Body of pancreas (tissue), 4 donors: ENCODE data around the gene DHX8.

ENCODE experiments used
- POLR2A ChIP-seq, 3 donors: fragments of 450-650 bp; IDR thresholded peaks; one replicate each; pipeline ENCODE4 v1.6.1; 2016; ENCODE audit warnings: antibody characterized with exemption in 3 of 3, mild to moderate bottlenecking in 2 of 3
- TF ChIP-seq, protein P1 (sequence below), 7 experiments: fragments of 450-650 bp in 4 of 7; fragments of 200-600 bp in 3 of 7; sonication (generic) in 3 of 7; IDR thresholded peaks; one replicate each; pipeline ENCODE4 v1.5.1; 2016 to 2019; ENCODE audit warnings: antibody characterized with exemption in 7 of 7

DNA sequence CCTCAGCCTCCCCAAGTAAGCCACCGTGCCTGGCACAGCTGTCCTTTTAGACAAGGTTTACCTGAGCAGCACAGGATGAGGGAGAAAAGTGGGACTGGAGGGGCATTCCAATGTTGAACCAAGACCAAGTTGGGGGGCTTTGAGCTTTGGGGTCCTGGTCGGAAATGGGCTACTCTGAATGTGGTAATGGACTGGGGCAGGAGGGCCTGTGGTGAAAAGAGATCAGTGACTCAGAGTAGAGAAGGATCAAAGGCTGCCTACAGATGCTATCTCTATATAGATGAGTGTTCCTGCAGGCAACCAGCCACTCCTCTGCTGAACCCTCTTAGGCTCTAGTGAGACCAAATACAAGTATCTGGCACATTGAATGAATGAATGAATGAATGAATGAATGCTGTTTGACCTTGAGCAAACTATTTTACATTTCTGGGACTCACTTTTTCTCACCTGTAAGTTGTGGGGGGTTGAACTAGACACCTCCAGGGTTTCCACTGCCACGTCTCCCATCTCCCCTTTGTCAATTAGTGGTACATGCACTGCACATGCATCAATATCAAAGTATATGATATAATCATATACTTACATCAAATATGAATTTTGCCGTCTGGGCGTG, 88.7 kb downstream of the DHX8 start:
- no peak for TF ChIP-seq POLR2A (IDR thresholded peaks at IDR 0.05)
- TF ChIP-seq, protein P1, sequence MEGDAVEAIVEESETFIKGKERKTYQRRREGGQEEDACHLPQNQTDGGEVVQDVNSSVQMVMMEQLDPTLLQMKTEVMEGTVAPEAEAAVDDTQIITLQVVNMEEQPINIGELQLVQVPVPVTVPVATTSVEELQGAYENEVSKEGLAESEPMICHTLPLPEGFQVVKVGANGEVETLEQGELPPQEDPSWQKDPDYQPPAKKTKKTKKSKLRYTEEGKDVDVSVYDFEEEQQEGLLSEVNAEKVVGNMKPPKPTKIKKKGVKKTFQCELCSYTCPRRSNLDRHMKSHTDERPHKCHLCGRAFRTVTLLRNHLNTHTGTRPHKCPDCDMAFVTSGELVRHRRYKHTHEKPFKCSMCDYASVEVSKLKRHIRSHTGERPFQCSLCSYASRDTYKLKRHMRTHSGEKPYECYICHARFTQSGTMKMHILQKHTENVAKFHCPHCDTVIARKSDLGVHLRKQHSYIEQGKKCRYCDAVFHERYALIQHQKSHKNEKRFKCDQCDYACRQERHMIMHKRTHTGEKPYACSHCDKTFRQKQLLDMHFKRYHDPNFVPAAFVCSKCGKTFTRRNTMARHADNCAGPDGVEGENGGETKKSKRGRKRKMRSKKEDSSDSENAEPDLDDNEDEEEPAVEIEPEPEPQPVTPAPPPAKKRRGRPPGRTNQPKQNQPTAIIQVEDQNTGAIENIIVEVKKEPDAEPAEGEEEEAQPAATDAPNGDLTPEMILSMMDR (IDR thresholded peaks at IDR 0.05), result no peak
